Heart left ventricle (tissue), 16 donors: ENCODE measurements around the gene SNRPA. TPM values are rescaled to one million over a fixed set of nuclear protein-coding genes. Genes with fewer than 3 reads are reported as not detected.
"Not testable (repeated sequence)": the region's sequence is repeated elsewhere in the genome, so short reads cannot be mapped to it uniquely, and the experiment has no call there.

Source experiments
- ATAC-seq, 4 donors: fragments of 200-7000 bp; cut with Tn5 transposase; one replicate each; pipeline ENCODE4 v1.9.1; 2020 to 2022; ENCODE audit warnings: moderate library complexity in 4 of 4, mild to moderate bottlenecking in 3 of 4, moderate number of reproducible peaks in 1 of 4
- DNase-seq, 5 donors: peaks; one replicate each; pipeline ENCODE4 v3.0.0-alpha.2; 2020
- H3K27ac ChIP-seq, 12 donors: fragments of 200-600 bp; sonication (generic) in 4 of 12; one replicate each; pipeline versions ENCODE4 v1.5.0 to v1.8.0; 2016 to 2022; ENCODE audit warnings: mild to moderate bottlenecking in 2 of 12
- H3K27me3 ChIP-seq, 9 donors: fragments of 200-600 bp; sonication (generic) in 2 of 9; one replicate each; pipeline versions ENCODE4 v1.5.1 to v1.8.0; 2016 to 2022; ENCODE audit warnings: mild to moderate bottlenecking in 3 of 9
- H3K36me3 ChIP-seq, 9 donors: fragments of 200-600 bp; sonication (generic) in 2 of 9; one replicate each; pipeline versions ENCODE4 v1.5.0 to v1.8.0; 2018 to 2022; ENCODE audit warnings: mild to moderate bottlenecking in 2 of 9
- H3K4me1 ChIP-seq, 12 donors: fragments of 200-600 bp; sonication (generic) in 4 of 12; one replicate each; pipeline versions ENCODE4 v1.5.0 to v1.8.0; 2016 to 2022; ENCODE audit warnings: mild to moderate bottlenecking in 3 of 12
- H3K4me3 ChIP-seq, 12 donors: fragments of 200-600 bp; sonication (generic) in 4 of 12; one replicate each; pipeline versions ENCODE4 v1.5.0 to v1.8.0; 2017 to 2022; ENCODE audit warnings: mild to moderate bottlenecking in 9 of 12, moderate library complexity in 4 of 12
- H3K9me3 ChIP-seq, 12 donors: fragments of 200-600 bp; sonication (generic) in 4 of 12; one replicate each; pipeline versions ENCODE4 v1.5.0 to v1.8.0; 2016 to 2022; ENCODE audit warnings: mild to moderate bottlenecking in 1 of 12
- CTCF ChIP-seq, 12 donors: fragments of 200-600 bp; sonication (generic) in 4 of 12; IDR thresholded peaks; one replicate each; pipeline versions ENCODE4 v1.5.0 to v1.8.0; 2018 to 2022; ENCODE audit warnings: antibody characterized with exemption in 12 of 12, mild to moderate bottlenecking in 5 of 12
- POLR2A ChIP-seq, 2 donors: fragments of 450-650 bp; IDR thresholded peaks; one replicate each; pipeline ENCODE4 v1.6.1; 2017; ENCODE audit warnings: antibody characterized with exemption in 2 of 2, mild to moderate bottlenecking in 2 of 2, moderate library complexity in 2 of 2
- WGBS, 4 donors: extraction: QIAGEN DNeasy Blood & Tissue Kit in 2 of 4; methylation state at CpG; one replicate each; pipeline versions ENCODE4 v1.1.5 to v1.1.7; 2013 to 2018; 5-methylcytosine and 5-hydroxymethylcytosine counted together
- intact Hi-C, 10 donors: fragments of 100-400 bp; cut with DNase I; formaldehyde crosslinking; loops; one replicate each; pipeline versions ENCODE4 v1.11.1 to v1.14.2; 2022
- polyA plus RNA-seq, 2 donors: library from polyadenylated mRNA; stranded (reverse); fragments of 200-250 nt; gene quantifications; one replicate each; pipeline ENCODE4 v1.2.3, GENCODE V29; 2013
- total RNA-seq, 9 donors: library from RNA; depleted of rRNA in 2 of 9; stranded (reverse); fragments of >200 nt in 2 of 9; fragmentation: NEBNext Ultra II Directional in 3 of 9; extraction: Animal tissue kit (Norgen Biotek cat#: 25700) in 3 of 9; gene quantifications; one replicate each; pipeline versions ENCODE4 v1.1.0 to v1.2.4, GENCODE V29; 2016 to 2023
- donor health status: ischemic (EF 13 %, LVEDD 7.1; RV severe dilation, severe dysfunction).
- donor health status: healthy with polysubstance abuse.
- donor health status: DM: no; HTN: yes; CAD: no.
- donor health status: DM: no; HTN: no; CAD: no.
- donor health status: ischemic (EF 25% LVEDD 6.9; RV normal size, moderate dysfunction).
- donor health status: ischemic (EF 25% LVEDD 5.7; RV mildly dilated, moderate dysfunction).
- donor health status: healthy.
- donor health status: DM: yes; HTN: yes; CAD: no.
- donor health status: ischemic (EF 35%, LVEDD 5.7; RV mildly dilated, moderate dysfunction).
- donor health status: nonischemic (EF 11% LVEDD 7.7; RV severe dilation, severe dysfunction).
- donor health status: DM: yes; HTN: yes; CAD: no.
- donor health status: PGD.
- donor health status: ischemic (EF 29% LVEDD 5.4; RV normal size, mild dysfunction).
- donor health status: nonischemic (EF 23%, LVEDD 6.1; RV moderate dilation, normal function).

SNRPA gene
- total and polyA plus RNA-seq, 11 donors: 22.5 to 50.2 (median 31.6) TPM

- Histone ChIP-seq H3K4me3 (peak overlapping the region in 11 of 12 donors; percentile 35 to 65 (median 54)), H3K4me1 (peaks cover 13 to 70% (median 50%) of the 10 kb centered on the region in 12 donors), H3K27ac (peak overlapping the region; percentile 20 to 87 (median 80)), H3K36me3 (peaks cover 0 to 37% (median 28%) of the 10 kb centered on the region in 9 donors)
- peak in 3 of 12 donors; percentile 11 to 34 (median 18) for TF ChIP-seq CTCF (IDR thresholded peaks at IDR 0.05)
- not testable (repeated sequence) for H3K27me3 ChIP-seq, H3K9me3 ChIP-seq
- DNase-seq (peak; percentile 79 to 90 (median 86)), ATAC-seq (peak; percentile 81 to 92 (median 90))
- WGBS, 4 donors: 1 to 5% (median 3%) methylated on average over 32 to 65 of the region's 65 CpGs
- intact Hi-C loops: loop anchor here in 1 of 10 donors (2.0 kb wide), 1 partner anchor 60 kb away; the partner anchor contains the start of genes ACTMAP and SNRPA
These were observed 59.8 kb downstream of the SNRPA start for GRCh38 chr19:40810649-40811408.

- no peak for TF ChIP-seq CTCF (IDR thresholded peaks at IDR 0.05)
- TF ChIP-seq POLR2A (IDR thresholded peaks at IDR 0.05): no peak
- H3K4me1 ChIP-seq: peaks cover 12 to 61% (median 41%) of the 10 kb centered on the region in 12 donors
- ATAC-seq: no peak
- H3K27ac ChIP-seq: peak overlapping the region; percentile 20 to 87 (median 78)
- DNase-seq: peak in 1 of 5 donors; percentile 26
- WGBS, 4 donors: 39 to 53% (median 49%) methylated on average over 24 to 35 of the region's 35 CpGs
- H3K27me3 ChIP-seq: no peaks in the 10 kb centered on the region
- H3K9me3 ChIP-seq: no peaks in the 10 kb centered on the region
- peaks cover 0 to 32% (median 27%) of the 10 kb centered on the region in 9 donors for H3K36me3 ChIP-seq
- H3K4me3 ChIP-seq: peak overlapping the region in 11 of 12 donors; percentile 35 to 65 (median 54)
- intact Hi-C loops: loop anchor here in 1 of 10 donors (2.0 kb wide), 1 partner anchor 61 kb away; the partner anchor contains the start of genes ACTMAP and SNRPA
These were observed 60.7 kb downstream of the SNRPA start for GRCh38 chr19:40811478-40812341.

- Histone ChIP-seq H3K36me3 (peaks cover 0 to 25% (median 20%) of the 10 kb centered on the region in 9 donors), H3K4me1 (peaks cover 5 to 52% (median 33%) of the 10 kb centered on the region in 12 donors)
- WGBS, 4 donors: 92 to 97% (median 94%) methylated on average over 7 of the region's 7 CpGs
- H3K27me3 ChIP-seq, intact Hi-C loops, H3K4me3 ChIP-seq, H3K27ac ChIP-seq, ATAC-seq, H3K9me3 ChIP-seq: not testable (repeated sequence)
- peak in 1 of 5 donors; percentile 18 for DNase-seq
These were observed 61.6 kb downstream of the SNRPA start for GRCh38 chr19:40812571-40812970.

- intact Hi-C loops: no loop called here
- H3K27me3 ChIP-seq: no peaks in the 10 kb centered on the region
- peaks cover 0 to 19% (median 13%) of the 10 kb centered on the region in 9 donors for H3K36me3 ChIP-seq
- DNase-seq: no peak
- WGBS, 4 donors: 17 to 26% (median 23%) methylated on average over 4 of the region's 4 CpGs
- ATAC-seq: no peak
- peaks cover 4 to 46% (median 30%) of the 10 kb centered on the region in 12 donors for H3K4me1 ChIP-seq
- no peak overlapping the region for H3K27ac ChIP-seq
- H3K4me3 ChIP-seq: no peak overlapping the region
- TF ChIP-seq CTCF (IDR thresholded peaks at IDR 0.05) (no peak), POLR2A (IDR thresholded peaks at IDR 0.05) (no peak)
- H3K9me3 ChIP-seq: no peaks in the 10 kb centered on the region
These were observed 62.2 kb downstream of the SNRPA start for GRCh38 chr19:40813182-40813581.

Other genes with a start within 250 kb of the SNRPA start
- 10 to 100 TPM; 16.4 to 52.8 (median 18.4) TPM for gene SHKBP1, start 174.3 kb upstream of the SNRPA start, total RNA-seq
- 10 to 100 TPM; 23.2 to 37.0 TPM for gene SHKBP1, start 174.3 kb upstream of the SNRPA start, polyA plus RNA-seq
- 100 to 1,000 TPM; 101 to 319 (median 212) TPM for gene LTBP4, start 149.8 kb upstream of the SNRPA start, total RNA-seq
- gene LTBP4, start 149.8 kb upstream of the SNRPA start, polyA plus RNA-seq: 100 to 1,000 TPM in 1 of 2 donors, 10 to 100 TPM in 1; 95.0 to 121 TPM
- gene NUMBL, start 60.6 kb upstream of the SNRPA start, total RNA-seq: 10 to 100 TPM in 5 of 9 donors, 1 to 10 TPM in 4; 7.3 to 29.1 (median 10.6) TPM
- 10 to 100 TPM in 1 of 2 donors, 1 to 10 TPM in 1; 8.4 to 11.7 TPM for gene NUMBL, start 60.6 kb upstream of the SNRPA start, polyA plus RNA-seq
- 10 to 100 TPM; 18.2 to 49.7 (median 27.8) TPM for gene COQ8B, start 34.3 kb upstream of the SNRPA start, total RNA-seq
- 10 to 100 TPM; 25.1 to 38.3 TPM for gene COQ8B, start 34.3 kb upstream of the SNRPA start, polyA plus RNA-seq
- gene ITPKC, start 34.1 kb upstream of the SNRPA start, total RNA-seq: 10 to 100 TPM in 3 of 9 donors, 1 to 10 TPM in 6; 6.9 to 27.3 (median 8.9) TPM
- 10 to 100 TPM; 13.0 to 22.7 TPM for gene ITPKC, start 34.1 kb upstream of the SNRPA start, polyA plus RNA-seq
- gene ACTMAP, start 726 bp upstream of the SNRPA start, total RNA-seq: 10 to 100 TPM in 3 of 9 donors, 1 to 10 TPM in 6; 4.2 to 11.1 (median 8.6) TPM
- gene ACTMAP, start 726 bp upstream of the SNRPA start, polyA plus RNA-seq: 1 to 10 TPM; 4.5 to 7.7 TPM
- 1 to 10 TPM in 2 of 9 donors, under 1 TPM in 2, not detected in 5; 0.72 to 3.0 (median 0.99) TPM for gene MIA, start 24.3 kb downstream of the SNRPA start, total RNA-seq
- 1 to 10 TPM in 1 of 2 donors, under 1 TPM in 1; 0.99 to 1.0 TPM for gene MIA, start 24.3 kb downstream of the SNRPA start, polyA plus RNA-seq
- 10 to 100 TPM; 12.3 to 31.3 (median 15.0) TPM for gene RAB4B, start 27.0 kb downstream of the SNRPA start, total RNA-seq
- gene RAB4B, start 27.0 kb downstream of the SNRPA start, polyA plus RNA-seq: 10 to 100 TPM; 23.7 to 50.1 TPM
- 10 to 100 TPM; 38.1 to 85.1 (median 49.2) TPM for gene EGLN2, start 48.0 kb downstream of the SNRPA start, total RNA-seq
- gene EGLN2, start 48.0 kb downstream of the SNRPA start, polyA plus RNA-seq: 10 to 100 TPM; 53.5 to 91.8 TPM
- gene CYP2A6, start 99.2 kb downstream of the SNRPA start, total RNA-seq: under 1 TPM in 1 of 9 donors, not detected in 8; 0.16 TPM
- gene CYP2A6, start 99.2 kb downstream of the SNRPA start, polyA plus RNA-seq: not detected
- not detected for gene CYP2A7, start 131.0 kb downstream of the SNRPA start, total RNA-seq
- gene CYP2A7, start 131.0 kb downstream of the SNRPA start, polyA plus RNA-seq: not detected
- gene CYP2B6, start 240.1 kb downstream of the SNRPA start, total RNA-seq: under 1 TPM in 1 of 9 donors, not detected in 8; 0.14 TPM
- gene CYP2B6, start 240.1 kb downstream of the SNRPA start, polyA plus RNA-seq: not detected